Measurements from ENCODE around the gene NECTIN4. TPM values are rescaled to one million over a fixed set of nuclear protein-coding genes. Genes with fewer than 3 reads are reported as not detected.

Gene NECTIN4
- total and polyA plus RNA-seq, 2 of the 8 experiments (the other 6 are each of a cell fraction or from before 2014, with no cell fraction given), result 0.19 to 0.71 TPM

GRCh38 chr1:161021970-161022353 lies 67.4 kb downstream of the NECTIN4 start:
- Histone ChIP-seq H3K27me3 (replicated peaks in 1 of 4; ENCODE audit: control insufficient read depth in 3 of 4, extremely low read depth in 1 of 4, insufficient read depth in 3 of 4, low read length in 3 of 4) (no peaks in the 10 kb centered on the region), H3K23ac (ENCODE audit: insufficient read length) (no peak overlapping the region), H3K4me2 (ENCODE audit: insufficient read depth in 1 of 2, low read depth in 2 of 2, low read length in 2 of 2) (peak overlapping the region; percentile 71 to 92; a peak in 3 of 4 replicates), H3K4me3 (ENCODE audit: extremely low read depth in 1 of 4, insufficient read depth in 2 of 4, low read depth in 3 of 4, low read length in 4 of 4) (peak overlapping the region; percentile 30 to 96 (median 49); a peak in 7 of 8 replicates), H3K9me3 (ENCODE audit: insufficient read depth in 2 of 2, low read depth in 1 of 2, low read length in 1 of 2) (no peaks in the 10 kb centered on the region), H2BK120ac (replicated peaks; ENCODE audit: low read depth, low read length) (no peak overlapping the region), H3K56ac (replicated peaks; ENCODE audit: insufficient read length, low read depth, low read length) (no peak overlapping the region), H3K4ac (replicated peaks; ENCODE audit: insufficient read length, low read depth, low read length) (no peak overlapping the region), H2BK15ac (ENCODE audit: low read length) (no peak overlapping the region), H4K91ac (replicated peaks; ENCODE audit: insufficient read length, low read length) (no peak overlapping the region), H2AFZ (ENCODE audit: low read length) (no peak overlapping the region), H2AK5ac (ENCODE audit: low read depth, low read length) (no peak overlapping the region), H4K8ac (ENCODE audit: extremely low read depth, insufficient read depth, low read length) (no peak overlapping the region), H3K9ac (replicated peaks in 1 of 4; ENCODE audit: extremely low read depth in 1 of 4, low read depth in 3 of 4, low read length in 3 of 4) (peak overlapping the region in 2 of 4 experiments; percentile 66 to 88; a peak in 2 of 7 replicates), H3K36me3 (ENCODE audit: control insufficient read depth in 2 of 4, insufficient read depth in 4 of 4, low read length in 3 of 4) (no peaks in the 10 kb centered on the region; a peak in 1 of 8 replicates), H3K23me2 (ENCODE audit: low read depth, low read length) (peaks cover 11% of the 10 kb centered on the region), H2BK12ac (ENCODE audit: low read depth, low read length) (no peak overlapping the region), H2BK5ac (ENCODE audit: low read depth, low read length) (no peak overlapping the region), H3K79me2 (ENCODE audit: control insufficient read depth in 1 of 2, insufficient read depth in 2 of 2, low read length in 2 of 2) (peaks cover 22 to 39% of the 10 kb centered on the region in 2 experiments), H3K79me1 (ENCODE audit: low read depth, low read length) (peaks cover 8% of the 10 kb centered on the region), H3K27ac (ENCODE audit: low read depth, low read length) (no peak overlapping the region), H4K20me1 (replicated peaks in 1 of 2; ENCODE audit: control insufficient read depth in 1 of 2, insufficient read depth in 2 of 2, low read length in 2 of 2) (peaks cover 6 to 13% of the 10 kb centered on the region in 2 experiments), H3K14ac (ENCODE audit: insufficient read length) (no peak overlapping the region), H2BK20ac (ENCODE audit: low read length) (no peak overlapping the region), H4K5ac (ENCODE audit: insufficient read length, low read depth, low read length) (no peak overlapping the region), H3K18ac (ENCODE audit: extremely low read depth, low read length) (no peak overlapping the region), H3K4me1 (replicated peaks in 1 of 4; ENCODE audit: control insufficient read depth in 3 of 4, insufficient read depth in 4 of 4, low read length in 3 of 4) (peaks cover 7 to 17% (median 13%) of the 10 kb centered on the region in 4 experiments)
- no peak for DNase-seq (ENCODE audit: low read depth in 1 of 2, low spot score in 2 of 2)
- WGBS, 2 experiments (ENCODE audit: extremely low coverage in 1 of 2, insufficient coverage in 1 of 2, insufficient read length in 1 of 2, insufficient replicate concordance in 2 of 2, low coverage in 1 of 2, low lambda C conversion rate in 2 of 2, missing lambda C conversion rate in 1 of 2), result 93% methylated on average over 2 of the region's 2 CpGs; no CpG with 5 or more reads in 1 of the 2 experiments
- POLR2A ChIA-PET (ENCODE audit: partially characterized antibody), result interaction anchor here (0.6 to 3.9 kb wide), 12 partner anchors 9 to 118 kb away, joined by 3 to 50 read pairs (median 8); partner anchors contain the start of genes DEDD, KLHDC9, TSTD1 and USF1
- CTCF ChIA-PET (ENCODE audit: partially characterized antibody), result interaction anchor here (0.9 to 3.5 kb wide), 10 partner anchors 10 to 187 kb away, joined by 3 to 26 read pairs (median 4); partner anchors contain the start of genes KLHDC9 and USF1
- no peak for FAIRE-seq
- TF ChIP-seq RNF2 (IDR thresholded peaks at IDR 0.05; ENCODE audit: borderline replicate concordance, low read depth, low read length, missing control alignments, poor library complexity, severe bottlenecking), result no peak
- TF ChIP-seq BRCA1 (IDR thresholded peaks at IDR 0.05; ENCODE audit: low read depth, low read length), result no peak
- no peak for TF ChIP-seq CREB1 (IDR thresholded peaks at IDR 0.05)
- TF ChIP-seq CHD2 (IDR thresholded peaks at IDR 0.05; ENCODE audit: low read length), result no peak
- TF ChIP-seq PHF8 (conservative IDR thresholded peaks at IDR 0.05; ENCODE audit: low read depth, low read length), result no peak
